GM18909 (cell line): ENCODE data around the gene FLACC1.
"Not testable (repeated sequence)": the region's sequence is repeated elsewhere in the genome, so short reads cannot be mapped to it uniquely, and the experiment has no call there.

Experiments used
- ATAC-seq: cut with Tn5 transposase; IDR thresholded peaks from one replicate; pipeline ENCODE4 v1.9.1; 2021; ENCODE audit warnings: mild to moderate bottlenecking; ENCODE audit not compliant: unreplicated experiment, poor library complexity

FLACC1 gene

GRCh38 chr2:201350879-201351278, 6.3 kb downstream of the FLACC1 start:
- no peak for ATAC-seq

- no peak for ATAC-seq
These were observed 7.5 kb downstream of the FLACC1 start for GRCh38 chr2:201349601-201350000.

DNA sequence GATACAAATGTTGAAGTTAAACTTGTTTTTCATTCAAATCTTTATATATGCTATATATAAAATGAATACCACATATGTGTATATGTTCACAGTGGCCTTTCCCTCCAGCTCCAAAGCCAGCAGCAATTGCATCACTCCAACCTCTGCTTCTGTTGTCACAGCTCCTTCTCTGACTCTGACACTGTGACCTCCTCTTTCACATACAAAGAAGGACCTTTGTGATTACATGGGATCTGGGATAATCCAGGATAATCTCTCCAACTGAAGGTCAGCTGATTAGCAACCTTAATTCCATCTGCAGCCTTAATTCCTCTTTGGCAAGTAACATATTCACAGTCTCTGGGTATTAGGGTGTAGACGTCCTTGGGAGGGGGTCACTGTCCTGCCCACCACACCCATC, 8.4 kb downstream of the FLACC1 start:
- no peak for ATAC-seq

GRCh38 chr2:201347138-201347537, 10.0 kb downstream of the FLACC1 start:
- no peak for ATAC-seq

DNA sequence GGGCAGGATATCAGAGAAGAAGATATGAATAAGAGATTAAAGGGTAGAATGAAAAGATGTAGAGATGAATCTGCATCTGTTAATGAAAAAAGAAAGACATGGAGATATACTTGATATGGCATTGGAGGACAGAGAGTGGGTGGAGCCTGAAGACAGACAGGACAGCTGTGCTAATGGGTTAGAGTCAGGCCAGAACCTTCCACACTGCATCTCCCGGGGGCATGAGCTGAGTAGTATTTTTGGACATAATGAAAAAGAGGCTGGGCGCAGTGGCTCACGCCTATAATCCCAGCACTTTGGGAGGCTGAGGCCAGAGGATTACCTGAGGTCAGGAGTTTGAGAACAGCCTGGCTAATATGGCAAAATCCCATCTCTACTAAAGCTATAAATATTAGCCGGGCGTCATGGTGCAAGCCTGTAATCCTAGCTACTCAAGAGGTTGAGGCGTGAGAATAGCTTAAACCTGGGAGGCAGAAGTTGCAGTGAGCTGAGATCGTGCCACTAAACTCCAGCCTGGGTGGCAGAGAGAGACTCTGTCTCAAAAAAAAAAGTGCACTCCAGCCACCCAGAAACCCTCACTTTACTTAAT, 11.4 kb downstream of the FLACC1 start:
- ATAC-seq, result no peak

DNA sequence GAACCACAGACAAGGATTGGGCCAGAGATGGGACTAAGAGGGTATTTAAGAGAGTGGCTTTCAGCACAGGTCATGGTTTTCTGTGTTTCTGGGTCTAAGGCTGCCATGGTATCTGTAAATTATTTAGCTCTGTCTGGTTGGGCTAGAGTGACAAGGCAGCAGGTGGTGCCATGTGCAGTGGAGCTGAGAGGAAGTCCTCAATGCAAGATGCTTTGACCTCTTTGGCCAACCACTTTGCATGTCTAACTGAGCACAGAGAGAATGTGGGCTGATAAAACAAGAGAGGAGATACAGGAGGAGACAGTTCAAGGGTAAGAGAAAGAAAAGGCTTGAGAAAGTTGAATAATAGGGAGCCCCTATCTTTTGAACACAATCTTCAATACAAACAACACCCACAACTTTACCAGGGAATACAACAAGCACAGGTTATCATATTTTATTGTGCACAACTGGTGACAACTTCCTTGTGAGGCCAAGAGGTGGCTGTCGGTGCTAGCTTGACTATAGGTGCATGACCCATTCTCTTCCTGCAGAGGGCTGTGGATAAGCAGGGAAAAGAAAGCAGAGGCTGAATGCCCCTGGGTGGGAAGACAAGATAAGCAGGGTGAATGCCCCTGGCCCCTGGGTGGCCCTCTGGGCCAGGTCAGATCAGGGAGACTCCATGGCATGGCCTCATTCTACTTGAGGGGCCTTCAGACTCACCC, 12.3 kb downstream of the FLACC1 start:
- ATAC-seq, result peak; percentile 97

DNA sequence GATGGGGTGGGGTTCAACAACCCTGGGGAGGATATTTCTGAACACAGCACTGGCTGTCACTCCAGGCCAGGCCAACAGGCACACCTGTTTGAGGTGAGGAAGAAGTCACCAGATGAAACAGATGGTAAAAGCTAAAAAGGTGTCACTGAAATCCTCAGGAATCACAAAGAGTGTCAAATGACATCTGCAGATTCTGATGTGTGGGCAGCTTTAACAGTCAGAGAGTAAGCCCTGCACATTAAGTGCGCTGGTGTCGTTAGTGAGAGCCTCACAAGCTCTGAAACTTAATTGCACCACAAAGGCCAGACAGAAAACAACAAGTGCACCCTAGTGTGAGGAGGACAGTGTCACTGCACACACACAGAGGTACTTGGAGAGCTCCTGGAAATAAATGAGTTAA, 13.6 kb downstream of the FLACC1 start:
- ATAC-seq, result no peak

GRCh38 chr2:201342923-201343322, 14.2 kb downstream of the FLACC1 start:
- ATAC-seq, result no peak

GRCh38 chr2:201329409-201329808, 27.7 kb downstream of the FLACC1 start:
- no peak for ATAC-seq

DNA sequence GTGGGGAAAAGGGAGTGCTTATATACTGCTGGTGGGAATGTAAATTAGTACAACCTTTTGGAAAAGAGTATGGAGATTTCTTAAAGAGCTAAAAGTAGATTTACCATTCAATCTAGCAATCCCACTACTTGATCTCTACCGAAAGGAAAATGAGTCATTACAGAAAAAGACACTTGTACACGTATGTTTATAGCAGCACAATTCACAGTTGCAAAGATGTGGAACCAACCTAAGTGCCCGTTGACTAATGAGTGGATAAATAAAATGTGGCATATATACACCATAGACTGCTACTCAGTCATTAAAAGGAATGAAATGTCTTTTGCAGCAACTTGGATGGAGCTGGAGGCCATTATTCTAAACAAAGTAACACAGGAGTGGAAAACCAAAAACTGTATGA, 29.5 kb downstream of the FLACC1 start:
- ATAC-seq, result no peak

- ATAC-seq, result no peak
These were observed 34.4 kb downstream of the FLACC1 start for GRCh38 chr2:201322772-201323171.

- no peak for ATAC-seq
These were observed 36.4 kb downstream of the FLACC1 start for GRCh38 chr2:201320701-201321100.

DNA sequence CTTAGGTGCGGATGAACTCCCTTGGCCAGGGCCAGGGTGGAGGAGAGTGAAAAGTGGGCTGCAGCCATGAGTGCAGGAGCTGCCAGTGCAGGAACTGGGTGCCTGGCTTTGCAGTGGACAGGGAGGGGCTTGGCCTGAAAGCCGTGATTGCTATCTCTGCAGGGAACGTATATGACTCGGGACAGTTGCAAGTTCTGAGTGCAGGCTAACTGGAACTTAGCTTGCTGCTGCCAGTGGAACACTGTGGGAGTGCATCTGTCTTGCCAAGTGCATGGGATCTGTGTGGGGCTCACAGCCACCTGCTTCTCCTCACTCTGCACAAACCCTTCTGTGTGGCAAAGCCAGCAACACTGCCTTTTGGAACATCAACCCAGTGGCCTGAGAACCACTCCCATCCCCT, 36.9 kb downstream of the FLACC1 start:
- no peak for ATAC-seq

- no peak for ATAC-seq
These were observed 37.6 kb downstream of the FLACC1 start for GRCh38 chr2:201319511-201319910.

DNA sequence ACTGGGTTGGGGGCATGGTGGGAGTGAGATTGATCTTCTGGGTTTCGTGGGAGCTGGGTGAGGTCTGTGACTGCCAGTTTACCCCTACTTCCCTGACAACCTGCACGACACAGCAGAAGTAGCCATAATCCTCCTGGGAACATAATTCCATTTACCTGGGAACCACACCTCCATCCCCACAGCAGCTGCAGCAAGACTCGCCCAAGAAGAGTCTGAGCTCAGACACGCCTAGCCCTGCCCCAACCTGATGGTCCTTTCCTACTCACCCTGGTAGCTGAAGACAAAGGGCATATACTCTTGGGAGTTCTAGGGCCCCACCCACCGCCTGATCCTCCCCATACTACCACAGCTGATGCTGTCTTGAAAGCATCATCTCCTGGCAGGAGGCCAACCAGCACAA, 43.8 kb downstream of the FLACC1 start:
- ATAC-seq, result no peak

- ATAC-seq, result no peak
These were observed 48.2 kb downstream of the FLACC1 start for GRCh38 chr2:201308914-201309313.

DNA sequence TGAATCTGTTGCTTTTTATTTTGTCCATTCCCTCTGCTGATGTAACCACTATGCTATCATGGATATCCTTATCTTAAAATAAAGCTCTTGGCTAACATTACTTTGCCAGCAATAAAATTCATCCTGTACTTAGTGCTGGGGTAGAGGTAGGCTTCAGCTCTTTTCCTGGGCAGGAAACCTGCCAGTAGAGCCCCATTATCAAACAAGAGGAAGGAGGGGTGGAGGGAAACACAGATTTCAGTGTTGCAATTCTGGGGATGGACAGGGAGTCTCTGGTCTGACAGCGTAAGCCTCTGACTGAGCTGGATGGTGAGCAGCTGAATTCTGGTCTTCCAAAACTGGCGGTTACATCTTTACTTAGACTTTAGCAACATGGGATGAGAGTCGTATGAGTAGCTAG, 49.3 kb downstream of the FLACC1 start:
- no peak for ATAC-seq

DNA sequence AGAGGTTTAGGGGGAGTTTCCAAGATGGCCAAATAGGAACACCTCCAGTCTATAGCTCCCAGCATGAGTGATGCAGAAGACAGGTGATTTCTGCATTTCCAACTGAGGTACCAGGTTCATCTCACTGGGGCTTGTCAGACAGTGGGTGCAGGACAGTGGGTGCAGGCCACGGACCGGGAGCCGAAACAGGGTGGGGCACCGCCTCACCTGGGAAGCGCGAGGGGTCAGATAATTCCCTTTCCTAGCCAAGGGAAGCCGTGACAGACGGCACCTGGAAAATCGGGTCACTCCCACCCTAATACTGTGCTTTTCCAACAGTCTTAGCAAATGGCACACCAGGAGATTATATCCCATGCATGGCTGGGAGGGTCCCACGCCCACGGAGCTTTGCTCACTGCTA, 57.2 kb downstream of the FLACC1 start:
- not testable (repeated sequence) for ATAC-seq

DNA sequence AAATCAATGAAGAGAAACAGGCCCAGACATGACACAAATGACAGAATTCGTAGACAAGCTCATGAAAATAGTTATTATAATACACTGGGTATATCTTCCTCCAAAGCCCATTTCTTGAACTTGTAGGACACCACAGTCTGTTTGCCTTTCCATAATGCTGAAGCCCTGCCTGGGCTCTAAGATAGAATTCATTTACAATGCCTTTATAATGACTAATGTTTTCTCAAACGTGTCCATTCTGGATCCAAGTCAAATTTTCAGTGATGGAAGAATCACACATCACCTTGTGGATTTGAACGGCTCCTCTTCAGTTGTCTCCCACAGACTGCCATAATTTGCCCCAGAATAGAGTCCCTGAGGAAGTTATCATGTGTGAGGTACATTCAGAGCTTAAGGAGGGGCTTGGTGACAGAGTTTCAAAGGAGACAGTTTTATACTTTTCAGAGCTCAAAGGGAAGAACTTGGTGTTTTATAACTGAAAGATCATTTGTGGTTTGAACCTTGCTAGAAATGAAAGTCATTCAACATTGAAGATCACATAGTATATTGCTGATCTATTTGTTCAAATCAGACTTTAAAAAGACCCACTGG, 58.6 kb downstream of the FLACC1 start:
- ATAC-seq, result no peak

DNA sequence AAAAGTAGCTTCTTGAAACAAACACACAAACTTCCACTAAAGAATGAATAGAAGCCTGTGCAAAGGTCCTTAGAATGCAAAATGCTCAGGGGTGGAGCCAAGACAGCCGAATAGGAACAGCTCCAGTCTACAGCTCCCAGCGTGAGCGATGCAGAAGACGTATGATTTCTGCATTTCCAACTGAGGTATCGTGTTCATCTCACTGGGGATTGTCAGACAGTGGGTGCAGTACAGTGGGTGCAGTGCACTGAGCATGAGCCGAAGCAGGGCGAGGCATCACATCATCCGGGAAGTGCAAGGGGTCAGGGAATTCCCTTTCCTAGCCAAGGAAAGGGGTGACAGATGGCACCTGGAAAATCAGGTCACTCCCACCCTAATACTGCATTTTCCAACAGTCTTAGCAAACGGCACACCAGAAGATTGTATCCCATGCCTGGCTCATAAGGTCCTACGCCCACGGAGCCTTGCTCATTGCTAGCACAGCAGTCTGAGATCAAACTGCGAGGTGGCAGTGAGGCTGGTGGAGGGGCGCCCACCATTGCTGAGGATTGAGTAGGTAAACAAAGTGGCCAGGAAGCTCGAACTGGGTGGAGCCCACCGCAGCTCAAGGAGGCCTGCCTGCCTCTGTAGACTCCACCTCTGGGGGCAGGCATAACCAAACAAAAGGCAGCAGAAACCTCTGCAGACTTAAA, 66.5 kb downstream of the FLACC1 start:
- not testable (repeated sequence) for ATAC-seq

GRCh38 chr2:201285499-201285898, 71.6 kb downstream of the FLACC1 start:
- no peak for ATAC-seq
